Testis (tissue), 2 donors: ENCODE measurements around the gene TERT.

ENCODE experiments used
- CTCF ChIP-seq, 3 experiments: fragments of 450-650 bp in 2 of 3; fragments of 200-600 bp in 1 of 3; sonication (generic) in 1 of 3; IDR thresholded peaks; one replicate each; pipeline ENCODE4 v1.5.1; 2016 to 2019; ENCODE audit warnings: antibody characterized with exemption in 3 of 3, mild to moderate bottlenecking in 2 of 3, moderate library complexity in 1 of 3
- POLR2A ChIP-seq: fragments of 450-650 bp; IDR thresholded peaks from one replicate; pipeline ENCODE4 v1.6.1; 2017; ENCODE audit warnings: antibody characterized with exemption, mild to moderate bottlenecking, moderate library complexity

- no peak for TF ChIP-seq CTCF (IDR thresholded peaks at IDR 0.05)
- no peak for TF ChIP-seq POLR2A
These were observed 34.9 kb downstream of the TERT start for GRCh38 chr5:1259806-1260480.
